Fibroblast of skin of left biceps (primary cell): Measurements from ENCODE around the gene NMNAT3.

Experiments used
- DNase-seq, 2 experiments: peaks; one replicate each; pipeline ENCODE4 v3.0.0-alpha.2; 2013; ENCODE audit warnings: low read depth in 2 of 2

NMNAT3 gene

DNA sequence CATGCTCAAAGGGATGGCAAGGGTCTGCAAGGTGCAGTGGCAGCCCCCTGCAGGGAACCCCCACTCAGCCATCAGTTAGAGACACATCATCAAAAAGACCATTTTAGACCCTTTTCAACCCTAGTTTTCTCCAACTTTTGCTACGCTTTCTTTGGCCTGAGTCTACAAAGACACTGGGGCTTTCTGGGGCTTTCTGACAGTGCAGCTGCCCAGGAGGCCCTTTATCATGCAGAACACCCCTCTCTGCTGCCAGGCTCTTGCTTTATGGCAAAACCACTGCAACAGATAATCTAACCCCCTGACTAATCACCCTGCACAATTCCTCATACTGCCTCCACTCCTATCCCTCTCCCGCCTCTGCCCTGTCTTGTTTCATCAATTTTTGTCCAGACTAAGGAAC, 2.4 kb downstream of the NMNAT3 start:
- DNase-seq = no peak

DNA sequence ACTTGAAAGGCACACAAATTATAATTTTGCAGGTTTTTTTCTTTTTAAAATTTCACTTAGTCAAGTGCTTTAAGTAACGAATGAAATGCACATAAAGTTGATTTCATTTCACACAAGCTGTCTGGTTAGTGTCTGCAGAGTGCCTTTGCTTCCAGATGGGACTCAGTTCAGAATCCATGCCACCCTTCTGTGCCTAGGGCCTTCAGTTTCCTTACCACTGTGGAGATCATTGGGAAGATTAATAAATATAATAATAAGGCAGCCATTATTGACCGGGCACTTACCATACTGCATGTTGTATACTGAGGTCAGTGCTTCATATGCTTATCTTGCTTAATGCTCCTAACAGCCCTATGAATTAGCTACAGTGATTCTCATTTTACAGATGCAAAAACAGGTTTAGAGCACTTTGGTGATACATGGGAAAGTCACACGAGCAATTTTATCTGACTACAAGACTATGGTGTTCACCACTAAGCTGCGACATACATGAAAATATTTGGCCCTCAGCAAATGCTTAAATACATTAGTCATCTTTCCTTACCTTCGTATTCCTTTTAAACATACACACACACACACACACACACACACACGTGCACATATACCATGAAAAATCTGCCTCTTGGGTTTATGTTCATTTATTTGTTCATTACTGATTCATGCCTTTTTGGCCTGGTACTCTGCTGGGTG, 3.1 kb downstream of the NMNAT3 start:
- no peak for DNase-seq

GRCh38 chr3:139672884-139673283, 4.9 kb downstream of the NMNAT3 start:
- DNase-seq = no peak

DNA sequence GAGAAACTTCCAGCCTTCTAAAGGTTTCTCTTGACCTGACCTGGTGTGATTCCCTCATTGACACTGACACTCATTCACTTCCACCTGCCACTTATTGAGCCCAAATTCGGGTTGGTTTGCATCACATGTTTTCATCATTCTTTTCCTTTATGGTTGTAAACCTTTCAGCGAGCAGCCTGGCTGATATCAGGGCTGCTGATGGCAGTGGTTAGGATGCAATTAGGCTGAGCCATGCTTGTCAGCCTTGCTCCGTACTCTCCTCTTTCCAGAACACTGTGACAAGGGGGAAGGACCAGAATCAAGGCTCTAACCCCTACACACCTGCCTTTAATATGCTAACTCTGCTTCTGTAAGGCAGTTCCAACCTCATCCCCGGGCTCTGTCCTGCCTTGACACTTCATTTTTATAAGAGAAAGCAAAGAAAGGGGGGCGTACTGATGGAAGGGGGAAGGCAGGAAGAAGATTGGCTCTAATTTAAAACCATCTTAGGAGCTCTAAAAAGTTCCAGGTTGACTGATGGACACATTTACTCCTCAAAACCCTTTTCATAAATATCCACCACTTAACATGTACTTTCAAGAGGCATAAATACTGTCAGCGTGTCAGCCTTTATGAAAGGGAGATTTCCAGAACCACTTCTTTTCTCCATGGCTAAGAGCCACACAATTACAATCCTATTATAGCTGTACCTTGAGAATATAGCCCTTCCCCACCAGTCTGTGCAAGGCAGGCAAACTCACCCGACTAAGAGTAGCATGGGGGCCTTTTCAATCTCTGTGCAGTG, 5.7 kb downstream of the NMNAT3 start:
- no peak for DNase-seq

- DNase-seq = no peak
Measured at GRCh38 chr3:139671107-139671506, 6.7 kb downstream of the NMNAT3 start.

GRCh38 chr3:139670196-139670595, 7.6 kb downstream of the NMNAT3 start:
- DNase-seq = no peak

- DNase-seq = no peak
Measured at GRCh38 chr3:139668332-139668731, 9.4 kb downstream of the NMNAT3 start.

GRCh38 chr3:139664958-139665357, 12.8 kb downstream of the NMNAT3 start:
- no peak for DNase-seq

GRCh38 chr3:139660269-139660668, 17.5 kb downstream of the NMNAT3 start:
- DNase-seq = no peak

DNA sequence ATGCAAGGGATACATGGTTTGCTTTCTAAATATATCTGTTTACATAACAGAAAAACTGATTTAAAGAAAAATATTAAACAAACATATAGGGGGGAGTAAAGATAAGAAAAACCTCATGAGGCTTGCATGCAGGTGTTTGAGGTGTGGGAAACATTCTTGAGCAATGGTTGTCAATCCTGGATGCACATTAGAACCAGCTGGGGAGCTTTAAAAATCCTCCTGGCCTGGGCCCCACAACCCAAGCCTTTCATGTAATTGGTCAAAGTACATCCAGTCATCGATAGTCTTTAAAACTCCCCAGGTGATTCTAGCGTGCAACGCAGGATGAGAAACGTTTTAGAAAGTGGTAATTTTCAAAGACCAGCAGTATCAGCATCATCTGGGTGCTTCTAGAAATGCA, 18.3 kb downstream of the NMNAT3 start:
- DNase-seq = no peak

DNA sequence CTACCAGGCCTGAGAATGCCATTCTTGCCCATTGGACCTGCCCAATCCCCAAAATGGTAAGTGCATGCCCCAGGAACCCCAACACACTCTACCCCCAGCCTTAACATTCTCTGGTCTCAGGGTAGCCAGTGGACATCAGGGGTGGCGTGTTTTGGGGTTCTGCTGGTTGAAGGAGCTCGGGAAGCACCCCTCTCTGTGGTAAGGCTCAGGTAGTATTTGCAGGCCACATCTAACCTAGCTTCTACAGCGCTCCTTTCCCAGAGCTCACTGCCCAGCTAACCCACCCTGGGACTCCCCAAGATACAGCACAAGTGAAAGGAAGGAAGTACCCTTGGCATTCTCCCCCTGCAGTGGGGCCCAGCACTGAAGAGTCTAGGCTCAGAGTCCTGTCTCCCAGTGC, 19.8 kb downstream of the NMNAT3 start:
- DNase-seq = no peak

DNA sequence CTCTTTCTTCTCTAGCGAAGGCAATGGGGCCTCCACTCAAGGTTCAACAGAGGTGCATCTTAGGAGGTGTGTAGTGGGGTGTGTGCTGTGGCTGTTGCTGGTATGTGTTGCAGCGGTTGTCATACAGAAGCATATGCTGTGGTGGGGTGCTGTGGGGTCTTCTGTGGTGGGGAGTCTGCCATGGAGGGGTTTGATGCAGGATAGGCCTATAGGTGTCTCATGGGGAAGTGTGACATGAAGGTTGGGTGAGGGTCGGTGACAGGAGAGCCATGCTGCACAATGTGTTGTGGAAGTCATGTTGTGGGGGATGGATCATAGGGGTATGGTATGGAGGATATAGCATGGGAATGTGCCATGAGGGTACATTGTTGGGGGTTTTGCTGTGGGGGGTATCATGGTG, 20.3 kb downstream of the NMNAT3 start:
- no peak for DNase-seq

DNA sequence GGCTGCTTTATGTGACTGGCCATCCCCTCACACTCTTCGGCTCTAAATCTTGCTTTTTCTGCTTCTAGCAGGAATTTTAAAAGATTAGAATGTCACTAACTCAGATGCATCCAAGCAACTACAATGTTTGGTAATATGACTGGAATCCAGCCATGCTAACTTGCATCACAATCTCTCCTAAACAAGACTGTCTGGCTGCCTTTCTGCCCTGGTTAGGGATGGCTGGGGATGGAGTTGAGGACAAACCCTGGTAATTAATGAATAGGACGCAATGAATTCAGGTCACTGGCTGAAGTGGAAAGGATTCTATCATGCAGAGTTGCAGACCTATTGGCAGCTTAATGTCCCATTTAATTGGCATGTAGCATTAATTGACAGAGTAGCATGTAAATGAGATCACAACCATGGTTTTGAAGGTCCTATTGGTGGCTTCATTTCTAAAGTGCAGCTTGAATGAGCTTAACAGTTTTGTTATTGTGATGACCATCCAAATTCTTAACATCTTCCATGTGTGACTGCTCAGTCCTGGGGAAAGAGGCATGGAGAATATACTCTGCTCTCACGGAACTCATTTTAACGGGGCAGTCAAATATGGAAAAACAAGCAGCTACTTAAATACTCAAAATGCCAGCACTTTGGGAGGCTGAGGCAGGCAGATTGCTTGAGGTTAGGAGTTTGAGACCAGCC, 21.7 kb downstream of the NMNAT3 start:
- DNase-seq = no peak

GRCh38 chr3:139654637-139655365, 23.0 kb downstream of the NMNAT3 start:
- no peak for DNase-seq

DNA sequence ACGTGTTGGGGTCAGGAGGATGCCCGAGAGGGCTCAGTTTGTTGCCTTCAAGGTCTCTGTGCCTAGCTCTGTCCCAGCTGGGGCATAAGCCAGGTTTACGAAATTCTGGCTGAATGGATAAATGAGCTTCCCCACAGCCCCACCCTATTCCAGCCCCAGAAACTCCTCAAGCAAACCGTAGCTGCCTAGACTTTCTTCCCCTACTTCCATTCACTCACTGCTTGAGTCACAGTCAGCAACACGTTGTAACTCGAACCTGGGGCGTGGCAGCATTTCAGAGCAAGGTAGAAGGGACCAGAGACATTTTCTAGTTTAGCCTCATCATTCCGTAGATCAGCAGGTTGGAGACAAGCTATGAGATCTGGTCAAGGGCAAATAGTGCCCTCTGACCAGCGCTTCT, 24.2 kb downstream of the NMNAT3 start:
- DNase-seq = no peak

DNA sequence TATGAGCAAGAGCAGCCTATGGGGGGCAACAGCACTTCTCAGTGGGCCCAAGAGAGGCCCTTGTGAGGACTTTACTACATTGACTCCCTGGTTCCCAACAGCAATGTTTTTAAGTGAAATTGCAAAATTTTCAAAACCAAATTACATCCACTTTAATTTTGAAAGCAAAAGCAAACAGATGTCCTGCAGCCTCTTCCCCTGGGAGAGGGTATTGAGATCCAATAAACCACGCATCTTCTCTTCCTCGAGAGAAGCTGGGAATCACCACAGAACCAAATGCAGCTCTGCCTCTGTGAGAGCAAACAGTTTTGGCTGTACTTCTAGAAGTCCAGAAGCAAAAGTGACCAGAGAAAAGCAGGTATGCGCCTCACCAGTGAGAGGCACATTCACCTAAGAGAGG, 25.2 kb downstream of the NMNAT3 start:
- no peak for DNase-seq

DNA sequence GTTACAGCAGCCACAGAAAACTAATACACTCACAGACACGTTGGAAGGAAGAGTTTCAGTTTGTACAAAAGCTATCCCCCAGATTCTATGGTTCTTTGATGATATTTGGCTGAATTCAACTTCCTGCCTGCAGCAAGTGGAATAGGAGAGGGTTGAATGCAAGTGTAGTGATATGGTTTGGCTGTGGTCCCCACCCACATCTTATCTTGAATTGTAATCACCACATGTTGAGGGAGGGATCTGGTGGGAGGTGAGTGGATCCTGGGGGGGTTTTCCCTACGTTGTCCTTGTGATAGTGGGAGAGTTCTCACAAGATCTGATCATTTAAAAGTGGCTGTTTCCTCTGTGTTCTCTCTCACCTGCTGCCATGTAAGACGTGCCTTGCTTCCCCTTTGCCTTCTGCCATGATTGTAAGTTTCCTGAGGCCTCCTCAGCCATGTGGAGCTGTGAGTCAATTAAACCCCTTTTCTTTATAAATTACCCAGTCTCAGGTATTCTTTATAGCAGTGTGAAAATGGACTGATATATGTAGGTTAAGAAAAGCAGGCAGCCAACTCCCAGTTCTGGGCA, 29.8 kb downstream of the NMNAT3 start:
- no peak for DNase-seq

- DNase-seq = no peak
Measured at GRCh38 chr3:139646512-139646911, 31.3 kb downstream of the NMNAT3 start.

DNA sequence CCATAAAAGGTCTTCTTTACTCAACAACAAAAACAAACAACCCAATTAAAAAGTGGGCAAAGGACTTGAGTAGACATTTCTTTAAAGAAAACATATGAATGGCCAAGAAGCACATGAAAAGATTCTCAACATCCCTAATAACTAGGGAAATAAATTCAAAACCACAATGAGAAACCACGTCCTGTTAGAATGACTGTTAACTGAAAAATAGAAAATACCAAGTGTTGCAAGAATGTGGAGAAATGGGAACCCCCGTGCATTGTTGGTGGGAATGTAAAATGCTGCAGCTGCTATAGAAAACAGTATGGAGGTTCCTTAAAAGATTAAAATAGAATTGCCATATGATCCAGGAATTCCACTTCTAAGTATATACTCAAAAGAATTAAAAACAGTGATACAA, 34.8 kb downstream of the NMNAT3 start:
- DNase-seq = no peak

GRCh38 chr3:139640456-139640855, 37.3 kb downstream of the NMNAT3 start:
- DNase-seq = no peak

DNA sequence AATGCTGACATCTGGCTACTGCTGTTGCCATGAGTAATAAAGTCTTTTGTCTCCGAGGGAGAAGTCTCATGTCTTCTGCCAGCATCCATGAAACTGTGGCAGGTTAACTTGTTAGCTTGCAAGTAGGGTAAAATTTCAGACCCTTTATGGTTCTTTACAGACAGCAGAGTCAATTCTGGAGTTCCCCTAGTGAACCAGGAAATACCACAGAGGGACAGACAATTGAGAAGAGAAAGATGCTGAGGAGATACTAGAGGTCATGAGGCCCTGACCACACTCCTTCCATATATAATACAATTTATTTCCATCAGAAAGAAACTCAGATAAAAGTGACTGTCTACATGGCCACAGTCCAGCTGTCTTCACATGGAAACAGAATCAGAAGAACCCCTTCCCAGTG, 38.1 kb downstream of the NMNAT3 start:
- DNase-seq = no peak

DNA sequence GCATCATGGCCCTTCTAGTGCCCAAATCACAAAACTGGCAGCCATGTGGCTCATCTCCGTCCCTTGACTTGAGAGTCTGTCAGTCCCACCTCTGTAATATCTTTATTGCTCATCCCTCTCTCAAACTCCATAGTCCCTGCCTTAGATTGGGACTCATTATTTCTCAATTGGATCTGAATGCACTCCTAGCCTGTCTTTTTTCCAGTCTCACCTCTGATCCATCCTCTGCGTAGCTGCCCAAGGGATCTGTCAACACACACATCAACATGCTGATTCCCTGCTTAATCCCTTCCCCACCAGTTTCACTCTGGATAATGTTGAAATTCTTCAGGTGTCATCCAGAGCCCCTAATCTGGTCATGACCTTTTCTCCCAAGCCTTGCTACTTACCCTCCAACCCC, 39.3 kb downstream of the NMNAT3 start:
- DNase-seq = no peak
